Endothelial cell of umbilical vein (primary cell): ENCODE measurements around the gene TREM2.

Experiments
- MYC ChIP-seq: IDR thresholded peaks from one replicate; pipeline ENCODE4 v1.6.1; 2011; ENCODE audit warnings: mild to moderate bottlenecking, low read depth, low read length
- POLR2A ChIP-seq: IDR thresholded peaks from 2 replicates; pipeline ENCODE4 v1.6.1; 2012; ENCODE audit warnings: low read depth, mild to moderate bottlenecking, control low read depth, low read length

DNA sequence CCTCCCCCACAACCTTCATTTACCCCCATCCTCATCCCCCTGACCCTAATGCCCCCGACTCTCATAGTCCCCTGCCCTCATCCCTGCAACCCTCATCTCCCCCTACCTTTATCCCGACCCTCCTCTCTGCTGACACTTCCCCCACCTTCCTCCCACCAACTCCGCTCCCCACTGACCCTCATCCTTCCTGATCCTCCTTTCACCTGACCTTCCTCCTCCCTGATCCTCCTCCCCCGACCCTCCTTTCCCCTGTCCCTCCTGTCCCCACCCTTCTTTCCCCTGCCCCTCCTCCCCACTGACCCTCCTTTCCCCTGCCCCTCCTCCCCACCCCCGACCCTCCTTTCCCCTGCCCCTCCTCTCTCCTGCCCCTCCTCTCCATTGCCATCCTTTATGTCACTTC lies 31.0 kb upstream of the TREM2 start:
- TF ChIP-seq POLR2A (no peak), MYC (no peak)
